Measurements from ENCODE around the gene GTF3C5. TPM values are rescaled to one million over a fixed set of nuclear protein-coding genes. Genes with fewer than 3 reads are reported as not detected.

GTF3C5 gene
- total RNA-seq, 3 donors from 2014 or later (not counting 1 experiment from before 2014, with no cell fraction given) = 52.6 to 69.2 (median 60.4) TPM

DNA sequence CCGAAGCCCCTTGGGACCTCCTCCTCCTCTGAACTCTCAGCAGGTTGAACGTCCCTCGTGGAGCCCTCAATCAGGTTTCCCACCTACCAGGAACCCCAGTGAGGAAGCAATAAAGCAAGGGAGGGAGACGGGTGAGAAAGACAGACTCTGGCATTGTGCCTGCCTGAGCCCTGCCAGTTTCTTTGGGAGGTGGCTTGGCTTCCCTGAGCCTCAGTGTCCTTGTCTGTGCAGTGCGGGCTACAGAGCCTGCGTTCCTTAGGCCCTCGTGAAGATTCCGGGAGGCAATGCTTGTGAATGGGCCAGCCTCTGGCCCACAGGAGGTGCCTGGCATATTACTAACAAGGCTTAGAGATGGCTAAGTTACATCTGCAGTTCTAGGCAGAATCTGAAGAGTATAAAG lies 11.9 kb downstream of the GTF3C5 start:
- intact Hi-C loops (cut with micrococcal nuclease) = no loop called here
- no peaks in the 10 kb centered on the region for H3K36me3 Mint-ChIP-seq
- no peaks in the 10 kb centered on the region for H3K27me3 Mint-ChIP-seq (ENCODE audit: low read depth in 2 of 2)
- TF ChIP-seq, protein P1, sequence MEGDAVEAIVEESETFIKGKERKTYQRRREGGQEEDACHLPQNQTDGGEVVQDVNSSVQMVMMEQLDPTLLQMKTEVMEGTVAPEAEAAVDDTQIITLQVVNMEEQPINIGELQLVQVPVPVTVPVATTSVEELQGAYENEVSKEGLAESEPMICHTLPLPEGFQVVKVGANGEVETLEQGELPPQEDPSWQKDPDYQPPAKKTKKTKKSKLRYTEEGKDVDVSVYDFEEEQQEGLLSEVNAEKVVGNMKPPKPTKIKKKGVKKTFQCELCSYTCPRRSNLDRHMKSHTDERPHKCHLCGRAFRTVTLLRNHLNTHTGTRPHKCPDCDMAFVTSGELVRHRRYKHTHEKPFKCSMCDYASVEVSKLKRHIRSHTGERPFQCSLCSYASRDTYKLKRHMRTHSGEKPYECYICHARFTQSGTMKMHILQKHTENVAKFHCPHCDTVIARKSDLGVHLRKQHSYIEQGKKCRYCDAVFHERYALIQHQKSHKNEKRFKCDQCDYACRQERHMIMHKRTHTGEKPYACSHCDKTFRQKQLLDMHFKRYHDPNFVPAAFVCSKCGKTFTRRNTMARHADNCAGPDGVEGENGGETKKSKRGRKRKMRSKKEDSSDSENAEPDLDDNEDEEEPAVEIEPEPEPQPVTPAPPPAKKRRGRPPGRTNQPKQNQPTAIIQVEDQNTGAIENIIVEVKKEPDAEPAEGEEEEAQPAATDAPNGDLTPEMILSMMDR (IDR thresholded peaks at IDR 0.05) = no peak
- H3K4me3 Mint-ChIP-seq = no peak overlapping the region
- Histone ChIP-seq H3K27ac (ENCODE audit: low read length) (no peak overlapping the region), H3K4me1 (ENCODE audit: control insufficient read depth, insufficient read depth, low read length) (no peaks in the 10 kb centered on the region), H3K27me3 (ENCODE audit: control insufficient read depth, insufficient read depth, low read length) (no peaks in the 10 kb centered on the region), H3K9me3 (ENCODE audit: control insufficient read depth, insufficient read depth, low read length) (no peaks in the 10 kb centered on the region), H3K36me3 (ENCODE audit: control insufficient read depth, insufficient read depth, low read length) (peaks cover 46% of the 10 kb centered on the region), H3K4me3 (ENCODE audit: low read length) (no peak overlapping the region)
- ATAC-seq (no peak), DNase-seq (no peak)
- H3K9me3 Mint-ChIP-seq = no peaks in the 10 kb centered on the region
- peaks cover 18 to 29% of the 10 kb centered on the region in 2 donors for H3K4me1 Mint-ChIP-seq
- no peak overlapping the region for H3K27ac Mint-ChIP-seq
- WGBS (ENCODE audit: insufficient coverage) = 94% methylated on average over 8 of the region's 8 CpGs

DNA sequence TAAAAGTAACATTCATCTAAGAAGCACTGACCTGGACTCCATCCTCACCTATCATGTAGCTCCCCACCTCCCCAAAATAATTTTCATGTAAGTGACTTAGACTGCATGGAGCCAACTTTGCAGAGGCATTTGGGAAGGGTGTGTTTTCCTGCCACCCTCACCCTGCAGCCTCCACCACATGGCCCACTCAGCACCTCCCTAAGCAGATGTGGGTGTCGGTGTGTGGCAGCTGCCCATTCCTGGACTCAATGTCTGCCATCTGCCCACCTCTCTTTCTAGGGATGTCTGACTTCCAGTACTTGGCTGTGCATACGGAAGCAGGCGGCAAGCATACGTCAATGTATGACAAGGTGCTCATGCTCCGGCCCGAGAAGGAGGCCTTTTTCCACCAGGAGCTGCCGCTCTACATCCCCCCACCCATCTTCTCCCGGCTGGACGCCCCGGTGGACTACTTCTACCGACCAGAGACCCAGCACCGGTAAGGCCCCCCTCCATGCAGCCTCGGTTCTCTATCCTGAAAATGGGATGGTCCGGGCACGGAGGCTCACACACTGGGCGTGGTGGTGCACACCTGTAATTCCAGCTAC lies 12.7 kb downstream of the GTF3C5 start:
- no peak for ATAC-seq
- intact Hi-C loops (cut with micrococcal nuclease) = no loop called here
- no peaks in the 10 kb centered on the region for H3K27me3 ChIP-seq (ENCODE audit: control insufficient read depth, insufficient read depth, low read length)
- H3K4me1 Mint-ChIP-seq = peaks cover 12 to 23% of the 10 kb centered on the region in 2 donors
- H3K27me3 Mint-ChIP-seq (ENCODE audit: low read depth in 2 of 2) = no peaks in the 10 kb centered on the region
- no peak overlapping the region for H3K4me3 Mint-ChIP-seq
- no peaks in the 10 kb centered on the region for H3K36me3 Mint-ChIP-seq
- H3K4me1 ChIP-seq (ENCODE audit: control insufficient read depth, insufficient read depth, low read length) = no peaks in the 10 kb centered on the region
- WGBS (ENCODE audit: insufficient coverage) = over 99% methylated on average over 16 of the region's 16 CpGs
- no peaks in the 10 kb centered on the region for H3K9me3 ChIP-seq (ENCODE audit: control insufficient read depth, insufficient read depth, low read length)
- no peaks in the 10 kb centered on the region for H3K9me3 Mint-ChIP-seq
- H3K36me3 ChIP-seq (ENCODE audit: control insufficient read depth, insufficient read depth, low read length) = peaks cover 48% of the 10 kb centered on the region
- H3K27ac ChIP-seq (ENCODE audit: low read length) = no peak overlapping the region
- no peak for DNase-seq
- no peak overlapping the region for H3K4me3 ChIP-seq (ENCODE audit: low read length)
- TF ChIP-seq, protein P1 (IDR thresholded peaks at IDR 0.05) = no peak
- H3K27ac Mint-ChIP-seq = no peak overlapping the region

DNA sequence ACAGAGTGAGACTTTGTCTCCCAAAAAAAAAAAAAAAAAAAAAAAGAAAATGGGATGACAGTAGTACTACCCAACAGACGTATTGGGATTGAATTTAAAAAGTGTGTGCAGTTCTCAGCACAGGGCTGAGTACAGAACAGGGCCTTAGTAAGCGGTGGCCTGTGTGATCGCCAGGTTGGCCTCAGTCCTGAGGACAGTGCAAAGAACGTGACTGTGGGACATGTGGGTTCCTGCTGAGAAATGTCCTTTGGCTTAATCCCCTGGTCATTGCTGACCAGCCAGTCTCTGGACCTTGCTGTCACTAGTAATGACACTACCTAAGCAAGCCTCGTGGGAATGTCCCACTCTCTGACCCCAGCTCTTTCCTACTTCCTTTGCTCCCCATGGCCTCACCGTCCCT lies 13.3 kb downstream of the GTF3C5 start:
- no peak overlapping the region for H3K27ac Mint-ChIP-seq

More for the DNA sequence above, 13.3 kb downstream of the GTF3C5 start:
- Histone ChIP-seq H3K4me1 (ENCODE audit: control insufficient read depth, insufficient read depth, low read length) (no peaks in the 10 kb centered on the region), H3K27ac (ENCODE audit: low read length) (no peak overlapping the region), H3K27me3 (ENCODE audit: control insufficient read depth, insufficient read depth, low read length) (no peaks in the 10 kb centered on the region), H3K9me3 (ENCODE audit: control insufficient read depth, insufficient read depth, low read length) (no peaks in the 10 kb centered on the region), H3K36me3 (ENCODE audit: control insufficient read depth, insufficient read depth, low read length) (peaks cover 52% of the 10 kb centered on the region), H3K4me3 (ENCODE audit: low read length) (no peak overlapping the region)
- 97% methylated on average over 6 of the region's 6 CpGs for WGBS (ENCODE audit: insufficient coverage)
- Mint-ChIP-seq H3K27me3 (ENCODE audit: low read depth in 2 of 2) (no peaks in the 10 kb centered on the region), H3K9me3 (no peaks in the 10 kb centered on the region), H3K36me3 (no peaks in the 10 kb centered on the region), H3K4me3 (no peak overlapping the region), H3K4me1 (peaks cover 12 to 23% of the 10 kb centered on the region in 2 donors)
- no peak for DNase-seq
- ATAC-seq = no peak
- TF ChIP-seq, protein P1 (IDR thresholded peaks at IDR 0.05) = no peak
- intact Hi-C loops (cut with micrococcal nuclease) = no loop called here
